Measurements from ENCODE around the gene ARID2.

The ARID2 gene

DNA sequence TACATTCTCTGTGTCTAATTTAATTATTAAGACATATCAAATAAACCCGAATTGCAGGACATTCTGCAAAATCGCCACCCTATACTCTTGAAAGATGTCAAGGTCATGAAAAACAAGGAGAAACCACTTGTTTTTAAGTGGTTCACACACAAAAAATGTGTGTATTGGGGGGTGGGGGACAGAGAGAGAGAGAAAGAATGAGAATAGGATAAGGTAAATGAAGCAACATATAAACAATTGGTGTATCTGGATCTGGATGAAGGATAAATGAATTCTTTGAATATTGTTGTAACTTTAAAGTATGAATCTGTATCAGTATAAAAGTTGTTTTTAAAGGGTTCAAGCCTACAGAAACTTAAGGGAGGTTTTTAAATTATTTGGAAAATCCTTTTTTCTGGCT, 72.1 kb downstream of the ARID2 start:
- Histone ChIP-seq H3K4me1 (ENCODE audit: insufficient read depth, low read length, severe bottlenecking) (no peaks in the 10 kb centered on the region), H2AFZ (ENCODE audit: low read length) (no peak overlapping the region), H3K4me3 (ENCODE audit: low read depth, low read length, poor library complexity, severe bottlenecking) (no peak overlapping the region), H3K27ac (ENCODE audit: low read depth, low read length, poor library complexity, severe bottlenecking) (no peak overlapping the region), H3K79me2 (ENCODE audit: insufficient read depth, low read length) (peaks cover 3% of the 10 kb centered on the region; the same call in 1 of the 2 replicates), H3K9me2 (ENCODE audit: low read depth, low read length) (no peaks in the 10 kb centered on the region), H3K4me2 (ENCODE audit: low read length) (no peak overlapping the region), H4K20me1 (ENCODE audit: insufficient read depth, low read length) (no peaks in the 10 kb centered on the region), H3K9ac (ENCODE audit: low read length) (no peak overlapping the region), H3K9me3 (ENCODE audit: low read length) (no peaks in the 10 kb centered on the region), H3F3A (ENCODE audit: insufficient read depth, low read length) (no peaks in the 10 kb centered on the region), H3K36me3 (ENCODE audit: insufficient read depth, low read length) (peaks cover 9% of the 10 kb centered on the region; the same call in 1 of the 2 replicates), H3K27me3 (ENCODE audit: insufficient read depth, low read length) (no peaks in the 10 kb centered on the region)
- TF ChIP-seq, protein P1, sequence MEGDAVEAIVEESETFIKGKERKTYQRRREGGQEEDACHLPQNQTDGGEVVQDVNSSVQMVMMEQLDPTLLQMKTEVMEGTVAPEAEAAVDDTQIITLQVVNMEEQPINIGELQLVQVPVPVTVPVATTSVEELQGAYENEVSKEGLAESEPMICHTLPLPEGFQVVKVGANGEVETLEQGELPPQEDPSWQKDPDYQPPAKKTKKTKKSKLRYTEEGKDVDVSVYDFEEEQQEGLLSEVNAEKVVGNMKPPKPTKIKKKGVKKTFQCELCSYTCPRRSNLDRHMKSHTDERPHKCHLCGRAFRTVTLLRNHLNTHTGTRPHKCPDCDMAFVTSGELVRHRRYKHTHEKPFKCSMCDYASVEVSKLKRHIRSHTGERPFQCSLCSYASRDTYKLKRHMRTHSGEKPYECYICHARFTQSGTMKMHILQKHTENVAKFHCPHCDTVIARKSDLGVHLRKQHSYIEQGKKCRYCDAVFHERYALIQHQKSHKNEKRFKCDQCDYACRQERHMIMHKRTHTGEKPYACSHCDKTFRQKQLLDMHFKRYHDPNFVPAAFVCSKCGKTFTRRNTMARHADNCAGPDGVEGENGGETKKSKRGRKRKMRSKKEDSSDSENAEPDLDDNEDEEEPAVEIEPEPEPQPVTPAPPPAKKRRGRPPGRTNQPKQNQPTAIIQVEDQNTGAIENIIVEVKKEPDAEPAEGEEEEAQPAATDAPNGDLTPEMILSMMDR (IDR thresholded peaks at IDR 0.05; ENCODE audit: low read length) = no peak
- TF ChIP-seq EZH2 (IDR thresholded peaks at IDR 0.05; ENCODE audit: borderline replicate concordance, low read length) = no peak

DNA sequence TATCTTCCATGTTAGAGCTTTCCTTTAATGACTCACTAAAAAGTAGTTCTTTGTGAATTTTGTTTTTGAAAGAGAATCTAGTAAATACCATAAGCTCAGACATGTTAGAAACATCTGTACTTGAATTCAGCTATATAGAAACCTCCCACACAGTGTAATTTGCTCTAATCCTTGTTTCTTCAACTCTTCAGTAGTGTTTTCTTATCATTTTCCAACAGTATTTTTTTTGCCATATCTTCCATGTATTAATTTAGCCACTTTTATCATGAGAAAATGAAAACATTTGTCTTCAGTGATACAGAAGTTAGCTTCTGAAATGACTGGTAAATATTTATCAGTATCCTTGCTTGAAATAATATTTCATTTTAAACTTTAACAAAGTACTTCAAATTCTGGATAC, 73.6 kb downstream of the ARID2 start:
- H3K27me3 ChIP-seq (ENCODE audit: insufficient read depth, low read length) = no peaks in the 10 kb centered on the region
- H3K27ac ChIP-seq (ENCODE audit: low read depth, low read length, poor library complexity, severe bottlenecking) = no peak overlapping the region
- H3K9ac ChIP-seq (ENCODE audit: low read length) = no peak overlapping the region
- no peaks in the 10 kb centered on the region for H3K9me3 ChIP-seq (ENCODE audit: low read length)
- H3F3A ChIP-seq (ENCODE audit: insufficient read depth, low read length) = no peaks in the 10 kb centered on the region
- H3K4me3 ChIP-seq (ENCODE audit: low read depth, low read length, poor library complexity, severe bottlenecking) = no peak overlapping the region
- no peaks in the 10 kb centered on the region for H3K9me2 ChIP-seq (ENCODE audit: low read depth, low read length)
- H2AFZ ChIP-seq (ENCODE audit: low read length) = no peak overlapping the region
- no peak for TF ChIP-seq EZH2 (IDR thresholded peaks at IDR 0.05; ENCODE audit: borderline replicate concordance, low read length)
- TF ChIP-seq, protein P1 (IDR thresholded peaks at IDR 0.05; ENCODE audit: low read length) = no peak
- peaks cover 8% of the 10 kb centered on the region; the same call in 1 of the 2 replicates for H3K36me3 ChIP-seq (ENCODE audit: insufficient read depth, low read length)
- H3K4me1 ChIP-seq (ENCODE audit: insufficient read depth, low read length, severe bottlenecking) = no peaks in the 10 kb centered on the region
- peaks cover 6% of the 10 kb centered on the region for H3K79me2 ChIP-seq (ENCODE audit: insufficient read depth, low read length)
- no peaks in the 10 kb centered on the region for H4K20me1 ChIP-seq (ENCODE audit: insufficient read depth, low read length)
- no peak overlapping the region for H3K4me2 ChIP-seq (ENCODE audit: low read length)

DNA sequence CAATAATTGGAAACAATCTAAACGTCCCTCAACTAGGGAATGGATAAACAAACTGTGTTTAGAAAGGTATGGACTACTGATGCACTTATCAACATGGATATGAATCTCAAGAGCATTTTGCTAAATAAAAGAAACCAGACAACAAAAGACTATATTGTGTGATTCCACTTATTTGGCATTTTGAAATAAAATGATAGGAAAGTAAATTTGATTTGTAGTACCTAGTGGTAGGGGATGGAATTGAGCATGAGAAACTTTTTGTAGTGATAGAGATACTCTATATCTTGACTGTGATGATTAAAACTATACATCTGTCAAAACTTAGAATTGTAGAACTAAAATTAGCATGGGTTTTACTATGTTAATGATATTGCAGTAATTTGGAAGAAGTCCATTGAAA, 87.1 kb downstream of the ARID2 start:
- Histone ChIP-seq H3K79me2 (ENCODE audit: insufficient read depth, low read length) (no peaks in the 10 kb centered on the region), H3K9me3 (ENCODE audit: low read length) (no peaks in the 10 kb centered on the region), H3K9me2 (ENCODE audit: low read depth, low read length) (no peaks in the 10 kb centered on the region), H2AFZ (ENCODE audit: low read length) (no peak overlapping the region), H3F3A (ENCODE audit: insufficient read depth, low read length) (no peaks in the 10 kb centered on the region), H3K4me3 (ENCODE audit: low read depth, low read length, poor library complexity, severe bottlenecking) (no peak overlapping the region), H3K4me2 (ENCODE audit: low read length) (no peak overlapping the region), H3K36me3 (ENCODE audit: insufficient read depth, low read length) (peaks cover 26% of the 10 kb centered on the region), H3K4me1 (ENCODE audit: insufficient read depth, low read length, severe bottlenecking) (no peaks in the 10 kb centered on the region), H4K20me1 (ENCODE audit: insufficient read depth, low read length) (no peaks in the 10 kb centered on the region), H3K27me3 (ENCODE audit: insufficient read depth, low read length) (no peaks in the 10 kb centered on the region), H3K9ac (ENCODE audit: low read length) (no peak overlapping the region), H3K27ac (ENCODE audit: low read depth, low read length, poor library complexity, severe bottlenecking) (no peak overlapping the region)
- no peak for TF ChIP-seq EZH2 (IDR thresholded peaks at IDR 0.05; ENCODE audit: borderline replicate concordance, low read length)
- TF ChIP-seq, protein P1 (IDR thresholded peaks at IDR 0.05; ENCODE audit: low read length) = no peak

All from OCI-LY1 (cell line).